ENCODE measurements around the gene FKBP7.

- no peak for TF ChIP-seq POLR2A (IDR thresholded peaks at IDR 0.05)
- no peak for TF ChIP-seq CTCF (IDR thresholded peaks at IDR 0.05)
These were observed 39.1 kb upstream of the FKBP7 start for GRCh38 chr2:178517496-178517895.
